Right cardiac atrium (tissue), 5 donors: ENCODE results near the gene PIP4K2C. TPM values are rescaled to one million over a fixed set of nuclear protein-coding genes. Genes with fewer than 3 reads are reported as not detected.

Experiments
- ATAC-seq, 2 donors: fragments of 200-7000 bp; cut with Tn5 transposase; one replicate each; pipeline versions ENCODE4 v1.8.0 to v1.9.1; 2020; ENCODE audit warnings: moderate library complexity in 2 of 2, mild to moderate bottlenecking in 1 of 2
- DNase-seq, 3 donors: peaks; one replicate each; pipeline ENCODE4 v3.0.0-alpha.2; 2020
- H3K27ac ChIP-seq: one replicate; pipeline ENCODE4 v1.5.1; 2013; ENCODE audit warnings: mild to moderate bottlenecking, low read length, control low read depth, moderate library complexity
- H3K27me3 ChIP-seq: one replicate; pipeline ENCODE4 v1.6.1; 2013; ENCODE audit not compliant: control insufficient read depth, insufficient read depth
- H3K4me1 ChIP-seq: one replicate; pipeline ENCODE4 v1.6.1; 2013; ENCODE audit warnings: low read length; ENCODE audit not compliant: control insufficient read depth, insufficient read depth
- H3K4me3 ChIP-seq: one replicate; pipeline ENCODE4 v1.5.1; 2013; ENCODE audit warnings: low read length, control low read depth
- H3K9me3 ChIP-seq: one replicate; pipeline ENCODE4 v1.6.1; 2013; ENCODE audit warnings: low read length; ENCODE audit not compliant: control insufficient read depth
- WGBS: extraction: QIAGEN DNeasy Blood & Tissue Kit; methylation state at CpG from one replicate; pipeline ENCODE4 v1.1.7; 2013; 5-methylcytosine and 5-hydroxymethylcytosine counted together
- intact Hi-C, 4 donors: fragments of 100-400 bp; cut with DNase I; formaldehyde crosslinking; loops; one replicate each; pipeline versions ENCODE4 v1.11.0 to v1.14.0; 2022 to 2023
- polyA plus RNA-seq: library from polyadenylated mRNA; stranded (reverse); fragments of 200-250 nt; gene quantifications from one replicate; pipeline ENCODE4 v1.2.3, GENCODE V29; 2013
- total RNA-seq, 4 donors: library from RNA; stranded (reverse); fragmentation: NEBNext Ultra II Directional; extraction: Animal tissue kit (Norgen Biotek cat#: 25700); gene quantifications; one replicate each; pipeline ENCODE4 v1.2.1, GENCODE V29; 2021
- donor health status: healthy with polysubstance abuse.
- donor health status: DM: no; HTN: yes; CAD: no.
- donor health status: DM: no; HTN: no; CAD: no.
- donor health status: DM: no; HTN: yes; CAD: no; lungs with severe emphysema.
- donor health status: DM: yes; HTN: yes; CAD: no.

The PIP4K2C gene
- total and polyA plus RNA-seq, 5 donors: 8.7 to 17.1 (median 15.1) TPM

DNA sequence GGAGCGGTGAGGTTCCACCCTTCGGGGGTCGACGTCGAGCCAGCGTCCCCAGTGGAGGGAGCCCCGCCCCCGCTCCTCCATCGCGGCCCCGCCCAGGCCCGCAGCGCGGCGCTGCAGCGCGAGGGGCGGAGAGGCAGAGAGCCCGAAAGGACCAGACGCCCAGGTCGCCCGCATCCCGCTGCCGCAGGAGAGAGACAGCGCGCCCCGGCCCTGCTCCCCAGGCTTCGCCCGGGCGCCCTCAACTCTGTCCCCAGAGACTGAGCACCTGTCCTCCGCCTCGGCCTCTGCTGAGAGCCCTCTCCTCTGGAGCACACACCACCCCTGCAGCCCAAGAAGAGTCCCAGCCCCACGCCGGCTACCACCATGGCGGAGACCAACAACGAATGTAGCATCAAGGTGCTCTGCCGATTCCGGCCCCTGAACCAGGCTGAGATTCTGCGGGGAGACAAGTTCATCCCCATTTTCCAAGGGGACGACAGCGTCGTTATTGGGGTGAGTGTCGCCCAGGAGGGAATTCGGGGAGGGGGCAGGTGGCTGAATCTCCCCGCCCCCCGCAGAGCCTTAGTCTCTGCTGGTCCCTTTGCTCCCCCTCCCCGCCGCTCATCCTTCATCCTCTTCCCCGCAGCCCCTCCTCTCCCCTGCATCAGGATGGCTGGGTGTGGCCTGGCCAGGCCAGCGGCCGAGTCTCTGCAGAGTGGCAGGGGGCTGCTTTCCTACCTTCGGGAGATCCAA, 40.9 kb upstream of the PIP4K2C start, which contains the start of gene KIF5A:
Gene KIF5A, plus strand, starts transcription at position 136 of the 732 bp plus-strand sequence. Its CDS starts 228 bp downstream, at position 364.
- intact Hi-C loops: no loop called here
- no peak for ATAC-seq
- Histone ChIP-seq H3K4me1 (peaks cover 7% of the 10 kb centered on the region), H3K4me3 (peak within 1 kb of the TSS; percentile 47), H3K27me3 (no peaks in the 10 kb centered on the region), H3K27ac (no peak within 1 kb of the TSS), H3K9me3 (no peaks in the 10 kb centered on the region)
- peak in 2 of 3 donors; percentile 61 to 62 for DNase-seq
- 4% methylated on average over 52 of the region's 52 CpGs for WGBS

DNA sequence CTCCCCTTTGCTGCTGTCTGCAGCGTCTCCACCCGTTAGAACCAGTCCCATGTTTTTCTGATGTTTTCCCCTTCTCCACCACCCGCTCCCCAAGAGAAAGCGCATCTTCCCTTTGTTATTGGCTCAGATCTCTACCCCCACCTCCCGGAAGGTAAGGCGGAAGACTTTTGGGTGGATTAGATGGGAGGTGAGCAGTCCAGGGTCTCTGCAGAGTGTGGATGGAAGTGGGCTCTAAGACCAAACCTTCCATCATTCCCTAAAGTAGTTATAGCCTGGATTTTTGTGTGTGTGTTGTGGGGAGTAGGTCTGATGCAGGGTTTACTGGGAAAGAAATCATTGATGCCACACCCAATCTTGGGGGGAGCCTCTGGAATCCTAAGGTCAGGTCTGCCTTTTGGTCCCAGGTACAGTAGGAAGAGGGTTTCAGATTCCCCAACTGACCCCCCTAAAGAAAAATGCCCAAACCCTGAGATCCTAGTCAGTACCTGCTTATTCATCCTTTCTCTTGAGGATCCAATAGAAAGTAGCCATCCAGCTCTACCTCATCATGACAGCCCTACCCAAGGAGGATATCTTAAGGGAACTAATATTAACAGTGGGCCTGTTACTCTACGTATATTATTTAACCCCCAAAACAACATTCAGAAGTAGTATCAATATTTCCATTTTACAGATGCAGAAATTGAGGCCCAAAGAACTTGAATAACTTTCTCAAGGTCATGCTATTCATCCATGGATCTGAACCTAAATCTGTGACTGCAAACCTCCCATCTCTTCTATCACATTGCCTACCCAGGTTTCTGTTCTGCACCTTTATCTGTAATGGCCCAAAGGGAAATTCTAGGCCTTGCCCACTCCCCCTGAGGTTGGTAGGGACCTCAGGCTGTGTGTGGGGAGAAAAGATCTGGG, 40.1 kb upstream of the PIP4K2C start:
- no peak overlapping the region for H3K27ac ChIP-seq
- H3K4me3 ChIP-seq: no peak overlapping the region
- intact Hi-C loops: no loop called here
- no peak for DNase-seq
- ATAC-seq: no peak
- WGBS: 57% methylated on average over 7 of the region's 7 CpGs
- H3K9me3 ChIP-seq: no peaks in the 10 kb centered on the region
- peaks cover 4% of the 10 kb centered on the region for H3K4me1 ChIP-seq
- no peaks in the 10 kb centered on the region for H3K27me3 ChIP-seq

DNA sequence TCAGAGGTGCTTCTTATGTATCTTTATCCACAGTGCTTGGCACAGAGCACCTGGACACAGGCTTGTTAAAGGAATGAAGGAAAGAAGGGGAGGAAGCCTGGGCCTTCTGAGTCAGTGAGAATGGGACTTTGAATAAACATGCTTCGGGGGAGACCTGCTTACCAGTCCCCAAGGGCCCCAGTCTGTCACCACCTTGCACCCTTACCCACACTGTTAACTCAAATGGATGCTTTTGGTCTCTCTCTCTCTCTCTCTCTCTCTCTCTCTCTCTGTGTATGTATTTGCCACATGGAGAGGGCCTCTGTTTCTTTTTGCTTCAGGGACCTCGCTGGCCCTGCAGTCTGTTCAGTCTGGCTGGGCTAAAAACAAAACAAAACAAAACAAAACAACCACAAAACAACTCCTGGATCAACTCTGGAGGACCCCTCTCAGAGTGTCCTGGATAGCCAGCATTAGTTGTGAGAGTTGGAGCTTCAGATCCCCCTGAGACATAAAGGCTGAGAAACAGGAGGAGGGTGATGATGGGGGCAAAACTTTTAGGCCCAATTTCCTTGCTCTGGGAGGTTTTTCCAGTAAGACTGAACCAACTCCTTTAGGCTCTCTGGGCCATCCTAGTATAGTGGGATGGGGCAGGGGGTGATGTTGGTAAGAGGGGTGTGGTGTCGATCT, 39.2 kb upstream of the PIP4K2C start:
- no peak for DNase-seq
- H3K9me3 ChIP-seq: no peaks in the 10 kb centered on the region
- H3K27me3 ChIP-seq: no peaks in the 10 kb centered on the region
- H3K4me1 ChIP-seq: no peaks in the 10 kb centered on the region
- intact Hi-C loops: no loop called here
- H3K4me3 ChIP-seq: no peak overlapping the region
- H3K27ac ChIP-seq: no peak overlapping the region
- ATAC-seq: no peak
- whole genome bisulfite sequencing: 86% methylated on average over 3 of the region's 3 CpGs

DNA sequence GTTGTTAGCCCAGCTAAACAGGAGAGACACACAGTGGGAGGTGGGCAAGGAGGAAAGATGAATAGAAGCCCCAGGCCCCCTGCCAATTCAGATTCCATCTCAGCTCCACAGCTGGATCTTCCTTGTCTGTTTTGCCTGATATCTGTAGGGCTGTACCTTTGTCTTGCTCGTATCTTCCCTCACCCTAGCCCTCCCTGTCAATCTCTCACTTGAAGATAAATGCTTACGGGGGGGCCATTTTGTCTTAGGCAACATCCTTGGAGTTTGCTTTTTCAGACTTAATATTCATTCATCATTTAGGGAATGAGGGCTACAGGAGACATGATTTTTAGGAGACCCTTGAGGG, 38.7 kb upstream of the PIP4K2C start:
- no peaks in the 10 kb centered on the region for H3K9me3 ChIP-seq
- H3K27ac ChIP-seq: no peak overlapping the region
- DNase-seq (no peak), ATAC-seq (no peak)
- intact Hi-C loops: no loop called here
- no peaks in the 10 kb centered on the region for H3K27me3 ChIP-seq
- no peaks in the 10 kb centered on the region for H3K4me1 ChIP-seq
- no peak overlapping the region for H3K4me3 ChIP-seq
- WGBS: 59% methylated on average over 2 of the region's 2 CpGs

DNA sequence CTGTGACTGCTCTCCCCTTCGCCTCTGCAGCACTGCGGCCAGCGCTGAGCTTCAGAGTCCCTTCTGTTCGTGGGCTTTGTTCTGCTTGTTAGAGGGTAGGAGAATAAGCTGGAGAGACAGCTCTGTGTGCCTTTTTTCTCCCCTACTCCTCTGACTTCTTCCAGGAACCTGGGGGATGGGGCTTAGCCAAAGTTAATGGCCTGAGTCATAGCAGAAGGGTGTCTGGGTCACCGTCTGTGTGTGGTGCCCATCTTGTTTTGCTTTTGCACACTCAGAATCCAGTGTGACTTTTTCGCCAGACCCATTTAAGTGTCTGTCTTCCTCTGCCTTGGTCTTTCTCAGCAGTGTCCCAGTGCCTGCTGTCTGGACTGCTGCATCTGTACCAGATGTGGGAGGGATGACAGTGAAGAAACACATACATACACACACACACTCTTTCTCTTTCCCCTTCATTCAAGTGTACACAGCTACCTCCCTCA, 38.1 kb upstream of the PIP4K2C start:
- ATAC-seq: no peak
- no peak overlapping the region for H3K4me3 ChIP-seq
- intact Hi-C loops: no loop called here
- H3K27ac ChIP-seq: no peak overlapping the region
- H3K4me1 ChIP-seq: no peaks in the 10 kb centered on the region
- H3K27me3 ChIP-seq: no peaks in the 10 kb centered on the region
- DNase-seq: no peak
- no peaks in the 10 kb centered on the region for H3K9me3 ChIP-seq
- WGBS: 52% methylated on average over 6 of the region's 6 CpGs

DNA sequence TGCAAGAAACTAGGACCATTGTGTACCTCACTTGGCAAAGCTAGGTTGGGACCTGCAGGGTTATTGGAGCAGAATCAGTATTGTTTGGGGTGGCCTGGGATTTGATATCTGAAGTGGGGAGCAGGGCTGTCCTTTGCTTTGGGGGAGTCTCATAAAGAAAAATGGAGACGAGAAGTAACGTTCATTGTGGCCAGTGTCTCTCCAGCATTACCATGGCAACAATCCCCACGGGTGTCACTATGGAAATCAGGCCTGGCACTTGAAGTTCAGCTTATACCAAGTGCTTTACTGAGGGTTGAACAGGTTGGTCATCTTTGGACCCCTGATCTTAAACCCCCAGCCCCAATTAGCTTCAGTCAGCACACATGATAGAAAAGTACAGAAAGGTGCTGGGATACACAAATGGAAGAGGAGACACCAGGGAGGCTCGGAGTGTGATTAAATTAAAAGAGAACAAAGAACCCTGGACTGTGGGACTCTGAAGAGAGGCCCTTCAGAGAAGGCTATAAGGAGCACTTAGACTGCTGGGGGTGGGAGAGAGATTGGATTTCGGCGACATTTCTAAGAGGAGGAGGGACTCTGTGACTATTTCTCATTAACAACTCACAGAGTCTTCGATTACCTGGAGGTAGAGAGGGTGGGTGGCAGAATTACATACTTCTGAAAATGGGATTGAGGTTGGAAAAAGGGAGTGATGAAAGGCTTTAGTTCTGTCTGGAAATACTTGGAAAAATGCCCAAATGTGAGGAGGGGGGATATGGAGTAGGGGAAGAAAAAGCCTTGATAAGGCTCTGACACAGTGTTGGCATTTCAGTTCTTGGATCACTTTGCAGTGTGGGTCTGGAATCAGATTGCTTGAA, 37.4 kb upstream of the PIP4K2C start:
- no peaks in the 10 kb centered on the region for H3K4me1 ChIP-seq
- no peak for ATAC-seq
- H3K27ac ChIP-seq: no peak overlapping the region
- intact Hi-C loops: no loop called here
- H3K9me3 ChIP-seq: no peaks in the 10 kb centered on the region
- no peak overlapping the region for H3K4me3 ChIP-seq
- no peak for DNase-seq
- WGBS: 49% methylated on average over 7 of the region's 7 CpGs
- no peaks in the 10 kb centered on the region for H3K27me3 ChIP-seq

DNA sequence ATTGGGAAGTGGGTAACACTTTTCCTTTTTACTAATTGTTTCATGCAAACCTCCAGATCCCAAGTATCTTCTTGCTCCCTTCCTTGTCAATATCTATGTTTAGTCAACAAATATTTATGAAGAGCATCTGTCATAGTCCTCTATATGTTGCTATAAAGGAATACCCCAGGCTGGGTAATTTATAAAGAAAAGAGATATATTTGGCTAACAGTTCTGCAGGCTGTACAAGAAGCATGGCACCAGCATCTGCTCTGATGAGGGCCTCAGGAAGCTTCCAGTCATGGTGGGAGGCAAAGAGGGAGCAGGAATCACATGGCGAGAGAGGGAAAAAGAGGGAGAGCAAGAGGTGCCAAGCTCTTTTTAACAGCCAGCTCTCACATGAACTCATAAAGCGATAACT, 36.5 kb upstream of the PIP4K2C start:
- no peak for DNase-seq
- Histone ChIP-seq H3K27me3 (no peaks in the 10 kb centered on the region), H3K4me3 (no peak overlapping the region), H3K27ac (no peak overlapping the region), H3K9me3 (no peaks in the 10 kb centered on the region), H3K4me1 (no peaks in the 10 kb centered on the region)
- WGBS: 82% methylated on average over 2 of the region's 2 CpGs
- ATAC-seq: no peak
- intact Hi-C loops: no loop called here

DNA sequence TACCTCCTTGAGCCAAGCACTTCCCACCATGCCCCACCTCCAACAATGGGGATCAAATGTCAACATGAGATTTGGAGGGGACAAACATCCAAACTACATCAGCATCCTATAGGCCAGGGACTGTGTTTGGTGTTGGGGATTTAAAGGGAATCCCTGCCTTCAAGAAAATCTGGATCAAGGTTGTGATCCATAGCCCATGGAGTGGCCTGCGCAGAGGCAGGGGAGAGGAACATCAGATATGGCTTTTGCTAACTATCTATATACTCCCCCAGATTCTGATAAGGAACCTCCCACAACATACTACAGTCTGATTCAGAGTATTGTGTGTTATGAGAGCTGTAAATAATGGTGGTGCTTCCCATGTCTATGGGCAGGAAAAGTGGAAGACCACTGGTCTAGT, 36.1 kb upstream of the PIP4K2C start:
- H3K4me1 ChIP-seq: no peaks in the 10 kb centered on the region
- no peaks in the 10 kb centered on the region for H3K9me3 ChIP-seq
- H3K27ac ChIP-seq: no peak overlapping the region
- no peaks in the 10 kb centered on the region for H3K27me3 ChIP-seq
- 98% methylated on average over 1 of the region's 1 CpG for WGBS
- no peak for ATAC-seq
- intact Hi-C loops: no loop called here
- no peak for DNase-seq
- H3K4me3 ChIP-seq: no peak overlapping the region

DNA sequence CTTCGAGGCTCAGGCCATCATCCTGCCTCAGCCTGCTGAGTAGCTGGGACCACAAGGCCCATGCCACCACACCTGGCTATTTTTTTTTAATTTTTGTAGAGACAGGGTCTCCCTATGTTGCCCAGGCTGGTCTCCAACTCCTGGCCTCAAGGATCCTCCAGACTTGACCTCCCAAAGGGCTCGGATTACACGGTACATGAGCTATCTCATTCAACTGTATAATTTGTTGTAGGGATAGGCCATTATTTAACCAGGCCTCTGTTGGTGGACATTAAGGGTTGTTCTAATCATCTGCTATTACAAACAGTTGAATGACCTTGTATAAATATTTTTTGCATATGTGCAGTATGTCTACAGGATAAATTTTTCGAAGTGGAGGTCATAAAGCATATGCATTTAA, 32.1 kb upstream of the PIP4K2C start:
- Histone ChIP-seq H3K4me3 (no peak overlapping the region), H3K27ac (no peak overlapping the region), H3K27me3 (no peaks in the 10 kb centered on the region), H3K4me1 (no peaks in the 10 kb centered on the region), H3K9me3 (no peaks in the 10 kb centered on the region)
- no peak for DNase-seq
- ATAC-seq: no peak
- WGBS: 83% methylated on average over 4 of the region's 4 CpGs
- intact Hi-C loops: no loop called here

DNA sequence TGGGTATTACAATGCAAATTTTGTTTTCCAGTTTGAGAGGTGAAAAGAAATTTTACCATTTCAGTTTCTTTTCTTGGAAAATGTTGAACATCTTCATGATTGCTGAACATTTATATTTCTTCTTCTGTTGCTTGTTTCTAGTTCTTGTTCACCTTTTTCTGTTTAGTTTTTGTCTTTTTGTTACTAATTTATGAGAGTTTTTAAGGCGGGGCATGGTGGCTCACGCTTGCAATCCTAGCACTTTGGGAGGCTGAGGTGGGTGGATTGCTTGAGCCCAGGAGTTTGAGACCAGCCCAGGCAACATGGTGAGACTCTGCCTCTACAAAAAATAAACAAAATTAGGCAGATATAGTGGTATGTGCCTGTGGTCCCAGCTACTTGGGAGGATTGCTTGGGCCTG, 30.5 kb upstream of the PIP4K2C start:
- WGBS: 88% methylated on average over 2 of the region's 2 CpGs
- ATAC-seq (no peak), DNase-seq (no peak)
- Histone ChIP-seq H3K4me3 (no peak overlapping the region), H3K9me3 (no peaks in the 10 kb centered on the region), H3K27ac (no peak overlapping the region), H3K27me3 (no peaks in the 10 kb centered on the region), H3K4me1 (no peaks in the 10 kb centered on the region)
- intact Hi-C loops: no loop called here
